Peyer's patch (tissue), 4 donors: ENCODE data around the gene MRTFB. TPM values are rescaled to one million over a fixed set of nuclear protein-coding genes. Genes with fewer than 3 reads are reported as not detected.
"Not testable (repeated sequence)": the region's sequence is repeated elsewhere in the genome, so short reads cannot be mapped to it uniquely, and the experiment has no call there.

Experiments used
- DNase-seq, 3 donors: peaks; one replicate each; pipeline ENCODE4 v3.0.0-alpha.2; 2017 to 2019
- H3K27ac ChIP-seq, 4 donors: fragments of 200-600 bp; sonication (generic); one replicate each; pipeline ENCODE4 v1.5.1; 2016 to 2019
- H3K27me3 ChIP-seq, 2 donors: fragments of 200-600 bp; sonication (generic); one replicate each; pipeline ENCODE4 v1.5.1; 2019
- H3K36me3 ChIP-seq, 3 donors: fragments of 200-600 bp; sonication (generic); one replicate each; pipeline ENCODE4 v1.5.1; 2016 to 2019
- H3K4me1 ChIP-seq, 4 donors: fragments of 200-600 bp; sonication (generic); one replicate each; pipeline ENCODE4 v1.5.1; 2016 to 2019
- H3K4me3 ChIP-seq, 4 donors: fragments of 200-600 bp; sonication (generic); 1 replicate in 3 of 4; 2 replicates in 1 of 4; pipeline ENCODE4 v1.5.1; 2016 to 2019; ENCODE audit warnings: mild to moderate bottlenecking in 1 of 4
- H3K9me3 ChIP-seq, 4 donors: fragments of 200-600 bp; sonication (generic); one replicate each; pipeline ENCODE4 v1.5.1; 2016 to 2019; ENCODE audit warnings: mild to moderate bottlenecking in 1 of 4
- CTCF ChIP-seq, 6 experiments: fragments of 450-650 bp in 4 of 6; fragments of 200-600 bp in 2 of 6; sonication (generic) in 1 of 6; IDR thresholded peaks; one replicate each; pipeline ENCODE4 v1.5.1; 2017 to 2019; ENCODE audit warnings: antibody characterized with exemption in 6 of 6, mild to moderate bottlenecking in 3 of 6, moderate library complexity in 1 of 6
- POLR2A ChIP-seq, 2 donors: fragments of 450-650 bp; IDR thresholded peaks; one replicate each; pipeline ENCODE4 v1.5.1; 2017; ENCODE audit warnings: antibody characterized with exemption in 2 of 2, mild to moderate bottlenecking in 2 of 2, moderate library complexity in 2 of 2
- total RNA-seq, 4 donors: library from RNA; depleted of rRNA; stranded (reverse); fragments of >200 nt; gene quantifications; one replicate each; pipeline ENCODE4 v1.1.0, GENCODE V29; 2016

MRTFB gene
- total RNA-seq, 4 donors from 2014 or later = 42.2 to 136 (median 68.7) TPM

DNA sequence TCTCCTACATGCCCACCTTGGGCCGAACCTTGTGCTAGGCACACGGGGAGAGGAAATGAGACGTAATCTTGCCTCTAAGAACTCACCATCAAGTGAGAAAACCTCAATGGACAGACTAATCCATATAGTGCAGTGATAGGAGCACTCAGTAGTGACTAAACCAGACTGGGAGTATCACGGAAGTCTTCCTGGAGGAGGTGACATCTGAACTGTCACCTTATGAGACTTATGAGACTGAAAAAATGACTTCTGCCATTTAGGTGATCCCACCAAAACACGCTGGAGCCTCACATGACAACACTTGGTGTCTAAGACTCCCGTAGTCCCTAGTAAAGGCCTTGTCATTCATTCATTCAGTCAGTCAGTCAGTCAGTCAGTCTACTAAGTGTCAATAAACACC is 27.3 kb upstream of the MRTFB start:
- TF ChIP-seq CTCF (IDR thresholded peaks at IDR 0.05) = no peak
- no peak for TF ChIP-seq POLR2A (IDR thresholded peaks at IDR 0.05)
- Histone ChIP-seq H3K36me3 (no peaks in the 10 kb centered on the region), H3K27me3 (no peaks in the 10 kb centered on the region), H3K9me3 (no peaks in the 10 kb centered on the region), H3K27ac (peak overlapping the region in 2 of 4 donors; percentile 9 to 33), H3K4me3 (no peak overlapping the region), H3K4me1 (no peaks in the 10 kb centered on the region)
- peak in 1 of 3 donors; percentile 6 for DNase-seq

DNA sequence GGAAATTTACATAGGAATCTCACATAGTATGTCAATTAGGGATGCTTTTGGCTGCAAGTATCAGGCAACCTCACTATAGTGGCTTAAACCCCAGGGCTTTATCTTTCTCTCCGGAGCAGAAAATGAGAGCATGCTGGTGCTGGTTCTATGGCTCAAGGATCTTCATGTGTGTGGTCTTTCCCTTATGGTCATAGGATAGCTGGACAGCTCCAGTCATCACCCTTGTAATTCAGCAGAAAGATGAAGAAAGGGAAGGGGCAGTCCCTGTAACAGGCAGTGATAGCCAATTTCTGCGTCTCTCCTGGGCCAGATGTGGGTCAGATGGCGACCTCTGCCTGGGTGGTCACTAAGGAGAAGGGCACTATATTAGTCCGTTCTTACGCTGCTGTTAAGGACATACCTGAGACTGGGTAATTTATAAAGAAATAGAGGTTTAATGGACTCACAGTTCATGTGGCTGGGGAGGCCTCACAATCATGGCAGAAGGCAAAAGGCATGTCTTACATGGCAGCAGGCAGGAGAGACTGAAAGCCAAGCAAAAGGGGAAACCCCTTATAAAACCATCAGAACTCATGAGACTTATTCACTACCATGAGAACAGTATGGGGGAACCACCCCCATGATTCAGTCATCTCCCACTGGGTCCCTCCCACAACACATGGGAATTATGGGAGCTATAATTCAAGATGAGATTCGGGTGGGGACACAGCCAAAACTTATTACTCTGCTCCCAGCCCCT is 23.8 kb upstream of the MRTFB start:
- H3K27ac ChIP-seq, H3K27me3 ChIP-seq, H3K36me3 ChIP-seq, H3K9me3 ChIP-seq, H3K4me1 ChIP-seq, H3K4me3 ChIP-seq: not testable (repeated sequence)
- peak in 1 of 3 donors; percentile 0 for DNase-seq

- DNase-seq = no peak
- H3K27ac ChIP-seq = no peak overlapping the region
- no peaks in the 10 kb centered on the region for H3K27me3 ChIP-seq
- H3K4me1 ChIP-seq = no peaks in the 10 kb centered on the region
- H3K36me3 ChIP-seq = no peaks in the 10 kb centered on the region
- H3K9me3 ChIP-seq = no peaks in the 10 kb centered on the region
- TF ChIP-seq CTCF (IDR thresholded peaks at IDR 0.05) (no peak), POLR2A (IDR thresholded peaks at IDR 0.05) (no peak)
- no peak overlapping the region for H3K4me3 ChIP-seq
These were observed 20.7 kb upstream of the MRTFB start for GRCh38 chr16:14050291-14051027.

DNA sequence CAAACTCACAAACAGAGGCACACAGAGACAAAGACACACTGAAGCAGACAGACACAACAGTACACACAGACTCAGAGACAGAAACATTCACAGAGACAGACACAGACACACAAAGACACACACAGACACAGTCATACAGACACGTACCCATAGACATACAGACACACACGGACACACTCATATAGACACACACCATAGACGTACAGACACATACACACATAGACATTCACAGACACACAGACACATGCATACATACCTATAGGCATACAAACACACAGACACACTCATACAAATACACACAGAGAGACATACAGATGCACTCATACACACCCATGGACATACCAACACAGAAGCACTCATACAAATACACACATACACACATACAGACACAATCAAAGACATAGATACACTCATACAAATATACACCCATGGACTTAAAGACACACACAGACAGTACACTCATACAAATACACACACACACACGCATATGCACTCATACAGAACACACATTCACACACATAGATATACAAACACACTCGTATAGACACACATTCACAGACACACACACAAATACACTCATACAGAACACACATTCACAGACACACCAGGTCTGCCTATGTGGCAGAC is 19.9 kb upstream of the MRTFB start:
- Histone ChIP-seq H3K27me3 (no peaks in the 10 kb centered on the region), H3K36me3 (no peaks in the 10 kb centered on the region), H3K27ac (no peak overlapping the region), H3K4me3 (no peak overlapping the region), H3K4me1 (no peaks in the 10 kb centered on the region), H3K9me3 (no peaks in the 10 kb centered on the region)
- no peak for DNase-seq
- no peak for TF ChIP-seq CTCF (IDR thresholded peaks at IDR 0.05)

DNA sequence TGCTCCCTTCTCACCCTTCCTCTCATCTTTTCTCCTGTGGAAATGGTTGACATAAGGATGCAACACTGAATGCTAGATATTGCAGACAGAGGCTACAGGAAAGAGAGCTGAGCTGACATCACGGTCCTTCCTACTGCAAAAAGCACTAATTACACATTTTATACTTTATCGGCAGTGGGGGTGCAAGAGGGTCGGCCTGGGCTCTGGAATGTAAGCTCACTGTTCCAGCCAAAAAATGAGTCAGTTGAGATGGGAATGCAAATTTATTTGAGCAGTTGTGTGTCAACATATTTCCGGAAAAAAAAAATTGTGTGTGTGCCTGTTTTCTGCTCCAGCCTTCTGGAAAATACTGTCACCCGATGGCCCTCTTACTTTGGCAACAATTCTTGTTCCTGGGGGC is 14.1 kb upstream of the MRTFB start:
- Histone ChIP-seq H3K4me3 (no peak overlapping the region), H3K27ac (peak overlapping the region in 2 of 4 donors; percentile 35 to 41), H3K4me1 (no peaks in the 10 kb centered on the region), H3K9me3 (no peaks in the 10 kb centered on the region), H3K36me3 (no peaks in the 10 kb centered on the region), H3K27me3 (no peaks in the 10 kb centered on the region)
- TF ChIP-seq CTCF (IDR thresholded peaks at IDR 0.05) (no peak), POLR2A (IDR thresholded peaks at IDR 0.05) (no peak)
- DNase-seq = no peak

DNA sequence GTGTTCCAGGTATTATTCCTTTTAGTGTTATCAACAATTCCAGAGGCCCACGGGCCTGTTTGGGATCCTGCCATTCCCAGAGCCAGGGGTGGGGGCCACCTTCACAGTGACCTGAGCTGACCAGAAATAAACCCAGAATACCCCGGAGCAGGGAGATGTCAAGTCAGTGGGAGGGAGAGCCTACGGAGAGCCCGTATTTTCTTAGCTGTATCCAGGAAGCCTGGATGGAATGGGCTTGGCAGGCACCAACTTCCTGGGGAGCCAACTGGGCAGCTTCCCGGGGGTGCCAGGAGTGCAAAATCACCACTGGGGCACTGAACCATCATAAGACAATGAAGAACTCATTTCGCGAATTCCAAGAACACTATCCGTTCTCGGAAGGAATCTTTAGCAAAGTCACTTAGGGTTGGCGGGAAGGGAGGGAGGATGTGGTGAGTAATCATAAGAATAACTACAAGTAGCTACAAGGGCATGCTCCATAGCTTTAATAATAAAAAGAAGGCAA is 13.2 kb upstream of the MRTFB start:
- Histone ChIP-seq H3K4me3 (no peak overlapping the region), H3K27ac (no peak overlapping the region), H3K4me1 (no peaks in the 10 kb centered on the region), H3K36me3 (no peaks in the 10 kb centered on the region), H3K9me3 (no peaks in the 10 kb centered on the region), H3K27me3 (no peaks in the 10 kb centered on the region)
- TF ChIP-seq POLR2A (IDR thresholded peaks at IDR 0.05) (no peak), CTCF (IDR thresholded peaks at IDR 0.05) (no peak)
- DNase-seq = no peak
